PC-9 (cell line): ENCODE results near the gene MED9.

Experiments used
- EZH2 ChIP-seq: fragments of 200-600 bp; sonication (generic); IDR thresholded peaks from 2 replicates; pipeline ENCODE4 v1.8.0; 2017; ENCODE audit warnings: antibody characterized with exemption, low read depth
- TF ChIP-seq, protein P1 (sequence below): fragments of 200-600 bp; sonication (generic); conservative IDR thresholded peaks from 2 replicates; pipeline ENCODE4 v1.6.1; 2017; ENCODE audit warnings: mixed run types, antibody characterized with exemption, mild to moderate bottlenecking, moderate library complexity

DNA sequence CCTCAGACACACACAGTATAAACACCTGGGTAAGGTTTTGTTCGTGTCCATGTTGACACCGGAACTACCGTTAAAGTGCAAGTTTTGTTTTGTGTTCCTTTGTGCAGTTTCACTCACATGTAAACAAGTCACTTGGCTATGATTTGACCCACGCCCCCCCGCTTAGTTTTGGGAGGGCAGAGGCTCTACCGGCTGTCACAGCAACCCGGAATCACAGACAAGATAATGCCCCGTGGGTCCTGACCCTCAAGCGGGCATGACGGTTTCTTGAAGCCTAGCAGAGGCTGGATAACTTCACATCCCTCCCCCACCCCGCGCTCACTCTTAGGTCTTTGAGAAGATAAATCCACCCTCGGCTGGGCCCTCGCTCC lies 17.7 kb downstream of the MED9 start:
- TF ChIP-seq, protein P1, sequence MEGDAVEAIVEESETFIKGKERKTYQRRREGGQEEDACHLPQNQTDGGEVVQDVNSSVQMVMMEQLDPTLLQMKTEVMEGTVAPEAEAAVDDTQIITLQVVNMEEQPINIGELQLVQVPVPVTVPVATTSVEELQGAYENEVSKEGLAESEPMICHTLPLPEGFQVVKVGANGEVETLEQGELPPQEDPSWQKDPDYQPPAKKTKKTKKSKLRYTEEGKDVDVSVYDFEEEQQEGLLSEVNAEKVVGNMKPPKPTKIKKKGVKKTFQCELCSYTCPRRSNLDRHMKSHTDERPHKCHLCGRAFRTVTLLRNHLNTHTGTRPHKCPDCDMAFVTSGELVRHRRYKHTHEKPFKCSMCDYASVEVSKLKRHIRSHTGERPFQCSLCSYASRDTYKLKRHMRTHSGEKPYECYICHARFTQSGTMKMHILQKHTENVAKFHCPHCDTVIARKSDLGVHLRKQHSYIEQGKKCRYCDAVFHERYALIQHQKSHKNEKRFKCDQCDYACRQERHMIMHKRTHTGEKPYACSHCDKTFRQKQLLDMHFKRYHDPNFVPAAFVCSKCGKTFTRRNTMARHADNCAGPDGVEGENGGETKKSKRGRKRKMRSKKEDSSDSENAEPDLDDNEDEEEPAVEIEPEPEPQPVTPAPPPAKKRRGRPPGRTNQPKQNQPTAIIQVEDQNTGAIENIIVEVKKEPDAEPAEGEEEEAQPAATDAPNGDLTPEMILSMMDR, result no peak
- TF ChIP-seq EZH2, result no peak
